Adrenal gland (tissue), 12 donors: ENCODE results near the gene DIPK1B. TPM values are rescaled to one million over a fixed set of nuclear protein-coding genes. Genes with fewer than 3 reads are reported as not detected.

Experiments
- DNase-seq, 7 donors: peaks; one replicate each; pipeline ENCODE4 v3.0.0-alpha.2; 2019 to 2020
- H3K27ac ChIP-seq, 5 donors: fragments of 200-600 bp; sonication (generic) in 4 of 5; 1 replicate in 3 of 5; 2 replicates in 2 of 5; pipeline versions ENCODE4 v1.5.1 to v1.8.0; 2016 to 2020; ENCODE audit warnings: mild to moderate bottlenecking in 1 of 5
- H3K27me3 ChIP-seq: fragments of 200-600 bp; 2 replicates; pipeline ENCODE4 v1.8.0; 2021
- H3K36me3 ChIP-seq, 2 donors: fragments of 200-600 bp; replicated peaks in 1 of 2; 1 replicate in 1 of 2; 2 replicates in 1 of 2; pipeline versions ENCODE4 v1.5.1 to v1.8.0; 2018 to 2022
- H3K4me1 ChIP-seq, 2 donors: fragments of 200-600 bp; replicated peaks in 1 of 2; 1 replicate in 1 of 2; 2 replicates in 1 of 2; pipeline versions ENCODE4 v1.5.1 to v1.8.0; 2018 to 2021
- H3K4me3 ChIP-seq, 4 donors: fragments of 200-600 bp; sonication (generic) in 3 of 4; one replicate each; pipeline ENCODE4 v1.5.1; 2016 to 2018
- H3K9me3 ChIP-seq, 3 donors: fragments of 200-600 bp; sonication (generic) in 1 of 3; replicated peaks in 1 of 3; 1 replicate in 2 of 3; 2 replicates in 1 of 3; pipeline versions ENCODE4 v1.5.1 to v1.8.0; 2016 to 2021
- POLR2A ChIP-seq, 2 donors: fragments of 450-650 bp; IDR thresholded peaks; one replicate each; pipeline ENCODE4 v1.6.1; 2017; ENCODE audit warnings: antibody characterized with exemption in 2 of 2, mild to moderate bottlenecking in 2 of 2, moderate library complexity in 1 of 2
- WGBS, 4 donors: extraction: QIAGEN DNeasy Blood & Tissue Kit in 2 of 4; methylation state at CpG; one replicate each; pipeline versions ENCODE4 v1.1.5 to v1.1.7; 2013 to 2017; 5-methylcytosine and 5-hydroxymethylcytosine counted together
- intact Hi-C, 2 donors: fragments of 100-400 bp; cut with DNase I; formaldehyde crosslinking; loops; one replicate each; pipeline versions ENCODE4 v1.14.1 to v1.15.0; 2022 to 2023
- polyA plus RNA-seq, 3 donors: library from polyadenylated mRNA; stranded (reverse); fragments of 200-250 nt in 2 of 3; fragments of 350-450 nt in 1 of 3; fragmentation: Illumina TruSeq in 1 of 3; extraction: RNeasy Lipid Tissue Mini Kit (QIAGEN cat#74804) in 1 of 3; gene quantifications; one replicate each; pipeline ENCODE4 v1.2.3, GENCODE V29; 2013 to 2014
- total RNA-seq, 9 donors: library from RNA; depleted of rRNA in 4 of 9; stranded (reverse); fragments of >200 nt in 4 of 9; fragments of 120-200 nt in 1 of 9; fragmentation: NEBNext Ultra II Directional in 1 of 9; extraction: Animal tissue kit (Norgen Biotek cat#: 25700) in 1 of 9; gene quantifications; one replicate each; pipeline versions ENCODE4 v1.1.0 to v1.2.4, GENCODE V29; 2013 to 2023
- TF ChIP-seq, protein P1 (sequence below), 6 experiments: fragments of 450-650 bp in 4 of 6; fragments of 200-600 bp in 2 of 6; sonication (generic) in 1 of 6; IDR thresholded peaks; 1 replicate in 5 of 6; 2 replicates in 1 of 6; pipeline versions ENCODE4 v1.5.1 to v1.8.0; 2016 to 2021; ENCODE audit warnings: antibody characterized with exemption in 6 of 6, mild to moderate bottlenecking in 2 of 6, moderate library complexity in 1 of 6
- donor health status: healthy with polysubstance abuse.
- donor health status: Bipolar disorder and iron deficiency.
- donor health status: DM: yes; HTN: yes; CAD: no.
- donor health status: DM: no; HTN: no; CAD: no.
- donor health status: DM: no; HTN: no; CAD: no.
- donor health status: DM: yes; HTN: yes; CAD: no.

The DIPK1B gene
- total and polyA plus RNA-seq, 12 donors: 1.4 to 19.2 (median 8.3) TPM

DNA sequence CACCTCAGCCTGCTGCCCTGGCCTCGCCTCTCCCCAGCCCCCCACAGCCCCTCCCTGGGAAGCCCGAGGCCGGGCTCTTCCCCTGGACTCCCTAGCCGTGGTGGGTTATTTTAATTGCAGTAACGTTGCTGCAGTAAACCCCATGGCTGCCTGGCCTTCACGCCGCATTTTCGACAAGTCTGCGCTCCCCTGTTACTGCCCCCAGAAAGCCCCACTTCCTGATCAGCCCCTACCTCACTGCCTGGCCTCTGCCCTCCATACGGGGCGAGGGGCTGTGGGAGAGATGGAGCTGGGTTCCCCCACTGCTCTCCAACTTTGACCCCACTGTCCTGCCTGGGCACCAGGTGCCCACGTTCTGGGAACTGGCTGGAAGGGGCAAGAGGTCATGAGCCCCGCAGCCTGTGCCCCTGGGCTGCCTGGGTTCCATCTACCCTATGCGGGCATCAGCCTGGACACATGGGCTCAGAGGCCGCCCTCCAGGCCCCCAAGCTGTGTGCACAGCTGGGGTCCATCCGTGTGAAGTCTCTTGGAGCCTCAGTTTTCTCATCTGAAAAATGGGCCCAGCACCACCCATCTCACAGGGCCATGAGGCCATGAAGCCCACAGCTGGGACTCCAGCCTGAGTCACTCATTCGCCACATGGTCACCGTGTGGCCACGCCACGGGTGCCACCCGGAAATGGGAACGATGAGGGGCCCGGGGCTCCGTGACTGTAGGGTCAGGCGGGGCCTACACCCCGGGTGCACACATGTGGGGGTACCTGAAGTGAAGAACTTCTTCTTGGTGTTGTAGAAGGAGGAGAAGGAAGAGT, 38.2 kb upstream of the DIPK1B start:
- 75 to 82% (median 79%) methylated on average over 19 to 26 of the region's 26 CpGs for WGBS, 4 donors
- peaks cover 0 to 8% of the 10 kb centered on the region in 2 donors for H3K36me3 ChIP-seq
- no peak overlapping the region for H3K27ac ChIP-seq
- intact Hi-C loops: no loop called here
- H3K27me3 ChIP-seq: no peaks in the 10 kb centered on the region
- H3K9me3 ChIP-seq: no peaks in the 10 kb centered on the region
- no peak for DNase-seq
- no peak for TF ChIP-seq POLR2A (IDR thresholded peaks at IDR 0.05)
- TF ChIP-seq, protein P1, sequence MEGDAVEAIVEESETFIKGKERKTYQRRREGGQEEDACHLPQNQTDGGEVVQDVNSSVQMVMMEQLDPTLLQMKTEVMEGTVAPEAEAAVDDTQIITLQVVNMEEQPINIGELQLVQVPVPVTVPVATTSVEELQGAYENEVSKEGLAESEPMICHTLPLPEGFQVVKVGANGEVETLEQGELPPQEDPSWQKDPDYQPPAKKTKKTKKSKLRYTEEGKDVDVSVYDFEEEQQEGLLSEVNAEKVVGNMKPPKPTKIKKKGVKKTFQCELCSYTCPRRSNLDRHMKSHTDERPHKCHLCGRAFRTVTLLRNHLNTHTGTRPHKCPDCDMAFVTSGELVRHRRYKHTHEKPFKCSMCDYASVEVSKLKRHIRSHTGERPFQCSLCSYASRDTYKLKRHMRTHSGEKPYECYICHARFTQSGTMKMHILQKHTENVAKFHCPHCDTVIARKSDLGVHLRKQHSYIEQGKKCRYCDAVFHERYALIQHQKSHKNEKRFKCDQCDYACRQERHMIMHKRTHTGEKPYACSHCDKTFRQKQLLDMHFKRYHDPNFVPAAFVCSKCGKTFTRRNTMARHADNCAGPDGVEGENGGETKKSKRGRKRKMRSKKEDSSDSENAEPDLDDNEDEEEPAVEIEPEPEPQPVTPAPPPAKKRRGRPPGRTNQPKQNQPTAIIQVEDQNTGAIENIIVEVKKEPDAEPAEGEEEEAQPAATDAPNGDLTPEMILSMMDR (IDR thresholded peaks at IDR 0.05): no peak
- H3K4me3 ChIP-seq: no peak overlapping the region
- H3K4me1 ChIP-seq: peaks cover 0 to 3% of the 10 kb centered on the region in 2 donors

DNA sequence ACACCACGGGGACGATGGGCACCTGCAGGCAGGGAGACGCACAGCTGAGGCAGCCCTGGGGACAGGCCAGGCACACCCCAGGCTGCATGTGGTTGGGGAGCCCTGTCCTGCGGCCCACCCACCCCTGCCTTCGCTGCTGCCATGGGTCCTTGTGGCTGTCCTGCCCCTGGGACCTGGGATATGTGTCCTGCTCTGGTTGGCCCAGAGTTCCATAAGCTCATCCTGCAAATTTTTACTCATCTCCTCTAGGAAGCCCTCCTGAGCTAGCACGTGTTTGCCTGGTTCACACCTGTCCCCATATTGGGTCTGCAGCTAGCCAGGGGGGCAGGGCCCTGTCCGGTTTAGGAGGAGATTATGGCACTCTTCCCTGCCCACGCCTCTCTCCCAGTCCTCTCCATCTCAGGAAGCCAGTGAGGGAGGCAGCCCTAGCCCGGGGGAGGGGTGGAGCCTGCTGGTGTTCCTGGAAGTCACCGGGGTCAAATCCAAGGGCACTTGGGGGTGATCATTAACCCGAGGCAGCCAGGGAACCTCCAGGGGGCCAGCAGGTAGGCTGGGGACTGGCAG, 37.5 kb upstream of the DIPK1B start:
- TF ChIP-seq POLR2A (IDR thresholded peaks at IDR 0.05): no peak
- TF ChIP-seq, protein P1 (IDR thresholded peaks at IDR 0.05): no peak
- Histone ChIP-seq H3K27ac (no peak overlapping the region), H3K4me1 (peaks cover 0 to 8% of the 10 kb centered on the region in 2 donors), H3K36me3 (peaks cover 0 to 8% of the 10 kb centered on the region in 2 donors), H3K9me3 (no peaks in the 10 kb centered on the region), H3K27me3 (no peaks in the 10 kb centered on the region), H3K4me3 (no peak overlapping the region)
- intact Hi-C loops: no loop called here
- WGBS, 4 donors: 69 to 98% (median 71%) methylated on average over 6 to 11 of the region's 11 CpGs
- peak in 2 of 7 donors; percentile 63 to 74 for DNase-seq

DNA sequence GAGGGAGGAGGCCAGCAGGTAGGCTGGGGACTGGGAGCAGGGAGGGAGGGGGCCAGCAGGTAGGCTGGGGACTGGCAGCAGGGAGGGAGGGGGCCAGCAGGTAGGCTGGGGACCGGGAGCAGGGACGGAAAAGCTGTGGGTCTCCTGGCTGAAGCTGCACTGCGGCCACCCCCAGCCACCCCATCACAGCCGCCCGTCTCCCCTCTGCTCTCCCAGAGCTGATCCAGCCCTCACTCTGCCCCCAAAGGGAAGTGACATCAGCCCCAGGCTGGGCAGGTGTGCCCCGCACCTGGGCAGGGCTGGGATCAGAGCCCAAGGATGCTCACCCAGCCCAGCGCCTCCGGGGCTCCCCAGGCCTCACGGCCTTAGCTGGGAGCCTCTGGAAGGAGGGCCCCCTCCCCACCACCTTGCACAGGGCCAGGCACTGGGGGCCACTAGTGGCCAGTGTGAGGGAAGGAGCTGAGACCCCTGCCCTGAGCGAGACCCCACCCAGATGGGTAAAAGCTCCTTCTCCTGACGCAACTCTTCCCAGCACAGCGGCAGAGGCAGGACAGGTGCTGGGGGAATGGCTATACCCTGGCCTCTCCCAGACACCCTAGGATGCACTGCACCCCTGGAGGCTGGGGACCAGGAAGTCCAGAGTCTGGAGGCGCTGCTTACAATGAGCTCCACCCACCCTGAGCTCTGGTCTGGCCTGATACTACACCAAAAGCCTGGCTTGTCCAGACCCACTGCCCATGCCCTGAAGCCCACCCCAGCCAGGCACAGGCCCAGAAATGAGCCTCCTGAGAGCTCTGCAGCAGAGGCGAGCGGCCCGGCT, 36.7 kb upstream of the DIPK1B start:
- peaks cover 0 to 11% of the 10 kb centered on the region in 2 donors for H3K4me1 ChIP-seq
- no peak overlapping the region for H3K27ac ChIP-seq
- H3K36me3 ChIP-seq: peaks cover 0 to 8% of the 10 kb centered on the region in 2 donors
- no peak for TF ChIP-seq POLR2A (IDR thresholded peaks at IDR 0.05)
- TF ChIP-seq, protein P1 (IDR thresholded peaks at IDR 0.05): no peak
- H3K27me3 ChIP-seq: no peaks in the 10 kb centered on the region
- intact Hi-C loops: no loop called here
- H3K4me3 ChIP-seq: no peak overlapping the region
- 83 to 94% (median 91%) methylated on average over 6 to 16 of the region's 16 CpGs for WGBS, 4 donors
- no peak for DNase-seq
- H3K9me3 ChIP-seq: no peaks in the 10 kb centered on the region

DNA sequence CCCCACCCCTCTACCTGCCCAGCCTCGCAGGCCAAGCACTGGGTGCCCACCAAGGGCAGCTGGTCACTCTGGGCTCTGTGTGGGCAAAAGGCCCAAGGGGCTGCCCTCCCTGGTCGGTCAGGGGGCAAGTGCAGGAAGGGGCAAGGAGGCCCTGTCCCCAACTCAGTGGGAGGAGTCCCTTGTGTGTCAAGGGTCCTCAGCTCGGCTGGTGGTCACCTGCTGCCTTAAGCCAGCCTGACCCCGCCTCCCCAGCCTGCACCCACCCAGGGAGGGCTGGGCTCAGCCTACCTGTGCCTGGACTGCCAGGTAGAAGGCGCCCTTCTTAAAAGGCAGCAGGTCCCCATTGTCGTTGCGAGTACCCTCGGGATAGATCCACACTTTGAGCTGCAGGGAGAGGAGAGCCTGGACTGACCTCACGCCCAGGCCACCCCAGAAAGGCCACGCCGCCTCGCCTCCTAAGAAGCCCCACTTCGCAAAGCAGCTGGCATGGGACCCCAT, 36.0 kb upstream of the DIPK1B start:
- intact Hi-C loops: no loop called here
- WGBS, 4 donors: 92 to 97% (median 93%) methylated on average over 11 to 13 of the region's 13 CpGs

More for the DNA sequence above, 36.0 kb upstream of the DIPK1B start:
- H3K4me3 ChIP-seq: no peak overlapping the region
- no peak for DNase-seq
- no peaks in the 10 kb centered on the region for H3K9me3 ChIP-seq
- H3K27me3 ChIP-seq: no peaks in the 10 kb centered on the region
- H3K4me1 ChIP-seq: peaks cover 0 to 11% of the 10 kb centered on the region in 2 donors
- H3K36me3 ChIP-seq: peaks cover 0 to 8% of the 10 kb centered on the region in 2 donors
- no peak overlapping the region for H3K27ac ChIP-seq
- no peak for TF ChIP-seq POLR2A (IDR thresholded peaks at IDR 0.05)
- TF ChIP-seq, protein P1 (IDR thresholded peaks at IDR 0.05): no peak
